K562 (cell line): Measurements from ENCODE around the gene TOMM6. TPM values are rescaled to one million over a fixed set of nuclear protein-coding genes. Genes with fewer than 3 reads are reported as not detected.
A peak's percentile ranks its signal among the peaks of the same experiment; 100 is the strongest.

ENCODE experiments used
- ATAC-seq: fragments of 200-7000 bp; cut with Tn5 transposase; 3 replicates; pipeline ENCODE4 v1.9.1; 2020; ENCODE audit warnings: moderate library complexity
- BruUV-seq: library from RNA; stranded (reverse); fragments of 400-500 nt; replicated peaks from 2 replicates; lab custom pipeline; 2021; lab: Mats Ljungman, UMichigan
- CTCF ChIA-PET: fragments of 300-600 bp; formaldehyde crosslinking; extraction: SDS; loops from one replicate; lab custom pipeline; 2021; ENCODE audit warnings: low intra/inter-chr PET ratio; lab: Yijun Ruan, JAX
- POLR2A ChIA-PET: fragments of 300-600, 350-650 bp; sonication (Branson Sonifier 250); formaldehyde crosslinking; extraction: SDS; loops from one replicate; lab custom pipeline; 2021; ENCODE audit warnings: antibody characterized with exemption, inconsistent platforms; lab: Yijun Ruan, JAX
- DNase-seq, 4 experiments: peaks; one replicate each; pipeline versions ENCODE4 v3.0.0 to v3.0.0-alpha.2; 2011 to 2018; ENCODE audit warnings: low spot score in 3 of 4, mixed read lengths in 3 of 4; ENCODE audit errors: extremely low read depth in 1 of 4
- FAIRE-seq: peaks from 2 replicates; lab custom pipeline; 2011; peaks lifted over from hg19 to GRCh38; lab: Jason Lieb, UNC
- H2AFZ ChIP-seq: 2 replicates; pipeline ENCODE4 v1.6.0; 2011; ENCODE audit warnings: low read depth, low read length, control low read depth, inconsistent platforms
- H3K27ac ChIP-seq: fragments of 200-600 bp; 3 replicates; pipeline ENCODE4 v1.8.0; 2011; ENCODE audit warnings: low read depth, mild to moderate bottlenecking, control low read depth, inconsistent platforms, low read length, moderate library complexity, mixed read lengths; ENCODE audit errors: extremely low read depth
- H3K27me3 ChIP-seq, 2 experiments: fragments of 300-600 bp in 1 of 2; 2 replicates in 1 of 2; 3 replicates in 1 of 2; pipeline versions ENCODE4 v1.6.0 to v1.8.0; 2011; ENCODE audit warnings: inconsistent platforms in 2 of 2, low read length in 2 of 2, mild to moderate bottlenecking in 1 of 2, mixed read lengths in 1 of 2, moderate library complexity in 1 of 2; ENCODE audit not compliant: control insufficient read depth in 2 of 2, insufficient read depth in 2 of 2
- H3K36me3 ChIP-seq: fragments of 300-600 bp; 3 replicates; pipeline ENCODE4 v1.8.0; 2011; ENCODE audit warnings: mild to moderate bottlenecking, low read length, inconsistent platforms; ENCODE audit not compliant: control insufficient read depth, insufficient read depth
- H3K4me1 ChIP-seq, 2 experiments: fragments of 200-600 bp in 1 of 2; replicated peaks in 1 of 2; 2 replicates in 1 of 2; 3 replicates in 1 of 2; pipeline versions ENCODE4 v1.5.1 to v1.8.0; 2011; ENCODE audit warnings: inconsistent platforms in 2 of 2, low read length in 2 of 2, mild to moderate bottlenecking in 1 of 2, mixed read lengths in 1 of 2, moderate library complexity in 1 of 2; ENCODE audit not compliant: control insufficient read depth in 2 of 2, insufficient read depth in 2 of 2
- H3K4me2 ChIP-seq: 2 replicates; pipeline ENCODE4 v1.6.1; 2011; ENCODE audit warnings: low read length, control low read depth, inconsistent platforms, mixed read lengths; ENCODE audit not compliant: insufficient read depth
- H3K4me3 ChIP-seq: fragments of 200-600 bp; sonication (generic), shearing (Covaris generic); 2 replicates; pipeline ENCODE4 v1.5.1; 2016; ENCODE audit warnings: control low read depth, inconsistent platforms
- H3K79me2 ChIP-seq: fragments of 200-600 bp; 3 replicates; pipeline ENCODE4 v1.8.0; 2011; ENCODE audit warnings: low read length, inconsistent platforms; ENCODE audit not compliant: control insufficient read depth, insufficient read depth
- H3K9ac ChIP-seq, 2 experiments: 2 replicates each; pipeline versions ENCODE4 v1.6.0 to v1.6.1; 2011; ENCODE audit warnings: low read depth in 2 of 2, low read length in 2 of 2, control low read depth in 1 of 2, inconsistent platforms in 1 of 2, mild to moderate bottlenecking in 1 of 2, mixed read lengths in 1 of 2; ENCODE audit not compliant: insufficient read depth in 1 of 2
- H3K9me1 ChIP-seq: one replicate; pipeline ENCODE4 v1.6.0; 2011; ENCODE audit warnings: inconsistent platforms, mild to moderate bottlenecking, low read length, moderate library complexity; ENCODE audit not compliant: control insufficient read depth, insufficient read depth
- H3K9me3 ChIP-seq: replicated peaks from 2 replicates; pipeline ENCODE4 v1.5.1; 2011; ENCODE audit warnings: low read depth, low read length, inconsistent platforms; ENCODE audit not compliant: control insufficient read depth, insufficient read depth
- H4K20me1 ChIP-seq: replicated peaks from 2 replicates; pipeline ENCODE4 v1.6.1; 2011; ENCODE audit warnings: low read length, inconsistent platforms, mixed read lengths; ENCODE audit not compliant: control insufficient read depth, insufficient read depth
- BRF1 ChIP-seq: IDR thresholded peaks from 3 replicates; pipeline ENCODE4 v1.6.1; 2011; ENCODE audit warnings: borderline replicate concordance, mild to moderate bottlenecking; ENCODE audit not compliant: insufficient read length; ENCODE audit errors: extremely low read depth
- CCAR2 ChIP-seq: fragments of 200-400 bp; formaldehyde crosslinking; IDR thresholded peaks from 2 replicates; pipeline ENCODE4 v1.6.1; 2017; ENCODE audit warnings: mild to moderate bottlenecking, low read depth, low read length
- COPS2 ChIP-seq: fragments of 450-650 bp; conservative IDR thresholded peaks from 2 replicates; pipeline ENCODE4 v1.6.1; 2016; ENCODE audit warnings: mild to moderate bottlenecking, moderate library complexity
- CREB3 ChIP-seq: fragments of 450-650 bp; conservative IDR thresholded peaks from 2 replicates; pipeline ENCODE4 v1.6.1; 2016; ENCODE audit warnings: missing genetic modification characterization, low read depth, mild to moderate bottlenecking, missing compliant biosample characterization, moderate library complexity
- EGR1 ChIP-seq: fragments of 450-650 bp; conservative IDR thresholded peaks from 2 replicates; pipeline ENCODE4 v1.6.1; 2017; ENCODE audit warnings: mild to moderate bottlenecking
- KLF16 ChIP-seq: IDR thresholded peaks from 2 replicates; pipeline ENCODE4 v1.6.1; 2016; ENCODE audit warnings: antibody characterized with exemption
- PYGO2 ChIP-seq: fragments of 450-650 bp; IDR thresholded peaks from 2 replicates; pipeline ENCODE4 v1.6.1; 2016; ENCODE audit warnings: mild to moderate bottlenecking, missing genetic modification characterization, moderate library complexity, missing compliant biosample characterization
- SRSF1 ChIP-seq: fragments of 200-400 bp; formaldehyde crosslinking; IDR thresholded peaks from 2 replicates; pipeline ENCODE4 v1.6.1; 2017; ENCODE audit warnings: mild to moderate bottlenecking, low read depth, low read length, moderate library complexity
- TFAM ChIP-seq: fragments of 250-450 bp; sonication (Bioruptor Pico); conservative IDR thresholded peaks from 2 replicates; pipeline ENCODE4 v1.5.0; 2021; ENCODE audit warnings: mild to moderate bottlenecking, moderate library complexity
- ZEB2 ChIP-seq: fragments of 450-650 bp; IDR thresholded peaks from 2 replicates; pipeline ENCODE4 v1.6.1; 2016
- ZNF57 ChIP-seq: fragments of 450-650 bp; formaldehyde crosslinking; IDR thresholded peaks from 2 replicates; pipeline ENCODE4 v1.4.0; 2020; ENCODE audit warnings: mild to moderate bottlenecking, moderate library complexity
- ZNF778 ChIP-seq: fragments of 450-650 bp; formaldehyde crosslinking; IDR thresholded peaks from 2 replicates; pipeline ENCODE4 v1.4.0; 2020; ENCODE audit warnings: mild to moderate bottlenecking, moderate library complexity
- WGBS: fragments of 100-300 bp; shearing (Covaris generic); methylation state at CpG from one replicate; pipeline ENCODE4 v1.1.6; 2016; ENCODE audit warnings: low coverage, mixed read lengths; ENCODE audit not compliant: insufficient coverage; ENCODE audit errors: missing lambda C conversion rate; 5-methylcytosine and 5-hydroxymethylcytosine counted together
- in situ Hi-C: fragments of 300-500 bp; cut with MboI; formaldehyde crosslinking; loops from 4 replicates; pipeline ENCODE4 v1.15.0; 2018; ENCODE audit warnings: inconsistent platforms, mixed read lengths
- intact Hi-C: fragments of 100-400 bp; cut with micrococcal nuclease; formaldehyde crosslinking; loops from 2 replicates; pipeline ENCODE4 v1.14.2; 2022
- polyA plus RNA-seq, 8 experiments: library from polyadenylated mRNA; depleted of rRNA in 4 of 8; stranded (reverse) in 5 of 8; unstranded in 3 of 8; fragments of >200 nt; fragmentation: Nextera tagmentation in 2 of 8; fragmentation: Illumina TruSeq in 1 of 8; extraction: Ambion mirVana in 2 of 8; extraction: Trizol in 1 of 8; gene quantifications; 2 replicates each; pipeline versions ENCODE4 v1.2.1 to v1.2.3, GENCODE V29; 2011 to 2014; ENCODE audit warnings: inconsistent platforms in 1 of 8, missing spikeins in 1 of 8
- total RNA-seq, 7 experiments: library from RNA; depleted of rRNA in 6 of 7; stranded (reverse); fragments of >200 nt in 6 of 7; fragmentation: Illumina TruSeq in 2 of 7; extraction: Trizol in 2 of 7; gene quantifications; 2 replicates each; pipeline versions ENCODE4 v1.2.1 to v1.2.3, GENCODE V29; 2011 to 2021; ENCODE audit warnings: low replicate concordance in 1 of 7
- TF ChIP-seq, protein P1 (sequence below): fragments of 450-650 bp; IDR thresholded peaks from 2 replicates; pipeline ENCODE4 v1.6.1; 2018; ENCODE audit not compliant: partially characterized antibody
- TF ChIP-seq, protein P2 (sequence below), 3 experiments: fragments of 200-800 bp in 1 of 3; sonication (Bioruptor generic) in 1 of 3; sonication (generic) in 1 of 3; formaldehyde crosslinking in 1 of 3; IDR thresholded peaks; 2 replicates each; pipeline versions ENCODE4 v1.6.1 to v1.8.0; 2016 to 2022; ENCODE audit warnings: mild to moderate bottlenecking in 2 of 3, missing compliant biosample characterization in 2 of 3, missing genetic modification characterization in 2 of 3, missing genetic modification reagents in 1 of 3

Gene TOMM6
- total and polyA plus RNA-seq, 9 of the 15 experiments (the other 6 are each of a cell fraction or from before 2014, with no cell fraction given), result 380 to 2,097 (median 1,065) TPM

GRCh38 chr6:41781366-41781730, 6.1 kb upstream of the TOMM6 start:
- Histone ChIP-seq H3K9ac (peak overlapping the region in 1 of 2 experiments; percentile 89; a peak in 1 of 4 replicates), H3K27me3 (no peaks in the 10 kb centered on the region), H3K36me3 (0 out of 3 replicates have a peak, but pooled peaks cover 3% of the 10 kb centered on the region), H3K4me1 (peaks cover 29 to 37% of the 10 kb centered on the region in 2 experiments), H3K9me1 (no peaks in the 10 kb centered on the region), H3K4me2 (peak overlapping the region; percentile 92), H4K20me1 (no peaks in the 10 kb centered on the region), H3K27ac (no peak overlapping the region), H3K4me3 (peak overlapping the region; percentile 69), H3K9me3 (no peaks in the 10 kb centered on the region), H2AFZ (no peak overlapping the region), H3K79me2 (peaks cover 11% of the 10 kb centered on the region; the same call in 2 of the 3 replicates)
- 31% methylated on average over 3 of the region's 3 CpGs for WGBS
- TSS peak; percentile 60 for BruUV-seq
- ChIA-PET CTCF (interaction anchor here (4.3 kb wide), 1 partner anchor 263 kb away, joined by 50 read pairs; no protein-coding TSS in a partner anchor), POLR2A (interaction anchor here (0.7 to 1.0 kb wide), 2 partner anchors 155 to 250 kb away, joined by 3 to 5 read pairs; no protein-coding TSS in a partner anchor)
- no peak for ATAC-seq
- DNase-seq, result no peak
- FAIRE-seq, result no peak
- in situ Hi-C loops, result loop anchor here (10.0 kb wide), 1 partner anchor 443 kb away; no protein-coding TSS in a partner anchor
- intact Hi-C loops, result loop anchor here (5.0 kb wide), 2 partner anchors 436 to 1096 kb away; partner anchors contain the start of genes MRPS10 and RPL7L1
- no peak for TF ChIP-seq TFAM
- TF ChIP-seq EGR1, result peak; percentile 34
- TF ChIP-seq, protein P1, sequence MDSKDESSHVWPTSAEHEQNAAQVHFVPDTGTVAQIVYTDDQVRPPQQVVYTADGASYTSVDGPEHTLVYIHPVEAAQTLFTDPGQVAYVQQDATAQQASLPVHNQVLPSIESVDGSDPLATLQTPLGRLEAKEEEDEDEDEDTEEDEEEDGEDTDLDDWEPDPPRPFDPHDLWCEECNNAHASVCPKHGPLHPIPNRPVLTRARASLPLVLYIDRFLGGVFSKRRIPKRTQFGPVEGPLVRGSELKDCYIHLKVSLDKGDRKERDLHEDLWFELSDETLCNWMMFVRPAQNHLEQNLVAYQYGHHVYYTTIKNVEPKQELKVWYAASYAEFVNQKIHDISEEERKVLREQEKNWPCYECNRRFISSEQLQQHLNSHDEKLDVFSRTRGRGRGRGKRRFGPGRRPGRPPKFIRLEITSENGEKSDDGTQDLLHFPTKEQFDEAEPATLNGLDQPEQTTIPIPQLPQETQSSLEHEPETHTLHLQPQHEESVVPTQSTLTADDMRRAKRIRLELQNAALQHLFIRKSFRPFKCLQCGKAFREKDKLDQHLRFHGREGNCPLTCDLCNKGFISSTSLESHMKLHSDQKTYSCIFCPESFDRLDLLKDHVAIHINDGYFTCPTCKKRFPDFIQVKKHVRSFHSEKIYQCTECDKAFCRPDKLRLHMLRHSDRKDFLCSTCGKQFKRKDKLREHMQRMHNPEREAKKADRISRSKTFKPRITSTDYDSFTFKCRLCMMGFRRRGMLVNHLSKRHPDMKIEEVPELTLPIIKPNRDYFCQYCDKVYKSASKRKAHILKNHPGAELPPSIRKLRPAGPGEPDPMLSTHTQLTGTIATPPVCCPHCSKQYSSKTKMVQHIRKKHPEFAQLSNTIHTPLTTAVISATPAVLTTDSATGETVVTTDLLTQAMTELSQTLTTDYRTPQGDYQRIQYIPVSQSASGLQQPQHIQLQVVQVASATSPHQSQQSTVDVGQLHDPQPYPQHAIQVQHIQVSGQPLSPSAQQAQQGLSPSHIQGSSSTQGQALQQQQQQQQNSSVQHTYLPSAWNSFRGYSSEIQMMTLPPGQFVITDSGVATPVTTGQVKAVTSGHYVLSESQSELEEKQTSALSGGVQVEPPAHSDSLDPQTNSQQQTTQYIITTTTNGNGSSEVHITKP, result peak; percentile 54
- TF ChIP-seq PYGO2 (tag), result no peak
- TF ChIP-seq KLF16, result no peak
- TF ChIP-seq ZNF778, result no peak
- TF ChIP-seq CCAR2, result no peak
- TF ChIP-seq, protein P2, sequence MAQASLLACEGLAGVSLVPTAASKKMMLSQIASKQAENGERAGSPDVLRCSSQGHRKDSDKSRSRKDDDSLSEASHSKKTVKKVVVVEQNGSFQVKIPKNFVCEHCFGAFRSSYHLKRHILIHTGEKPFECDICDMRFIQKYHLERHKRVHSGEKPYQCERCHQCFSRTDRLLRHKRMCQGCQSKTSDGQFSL (CRISPR knock-in tag; IDR thresholded peaks at IDR 0.05), result peak; percentile 29; the same call in 1 of the 2 replicates
- TF ChIP-seq, protein P2 (tag; IDR thresholded peaks at IDR 0.05), result no peak
- TF ChIP-seq ZNF57, result no peak
- no peak for TF ChIP-seq COPS2
- no peak for TF ChIP-seq SRSF1
- TF ChIP-seq CREB3 (tag), result no peak
- TF ChIP-seq ZEB2, result 0 out of 2 replicates have a peak, but pooled peaks have one; percentile 4
- TF ChIP-seq BRF1, result no peak
